Measurements from ENCODE around the gene RADIL.

The RADIL gene

GRCh38 chr7:4754433-4755010 is 129.0 kb downstream of the RADIL start:
- DNase-seq (ENCODE audit: low read depth): no peak

- DNase-seq (ENCODE audit: low read depth): peak; percentile 72
Measured at GRCh38 chr7:4753598-4754432, 129.7 kb downstream of the RADIL start.

GRCh38 chr7:4751398-4751947 is 132.0 kb downstream of the RADIL start:
- no peak for DNase-seq (ENCODE audit: low read depth)

- no peak for DNase-seq (ENCODE audit: low read depth)
Measured at GRCh38 chr7:4749798-4750197, 133.7 kb downstream of the RADIL start.

- no peak for DNase-seq (ENCODE audit: low read depth)
Measured at GRCh38 chr7:4749363-4749762, 134.2 kb downstream of the RADIL start.

Data from ELR (cell line).